GM18498 (cell line): ENCODE measurements around the gene PCED1B.
A peak's percentile ranks its signal among the peaks of the same experiment; 100 is the strongest.
"Not testable (repeated sequence)": the region's sequence is repeated elsewhere in the genome, so short reads cannot be mapped to it uniquely, and the experiment has no call there.

Experiments
- ATAC-seq: cut with Tn5 transposase; IDR thresholded peaks from one replicate; pipeline ENCODE4 v1.9.1; 2021; ENCODE audit warnings: mild to moderate bottlenecking, moderate library complexity; ENCODE audit not compliant: unreplicated experiment

PCED1B gene

GRCh38 chr12:47202176-47202575, 122.8 kb downstream of the PCED1B start:
- no peak for ATAC-seq

GRCh38 chr12:47205532-47206449, 126.4 kb downstream of the PCED1B start:
- ATAC-seq, result no peak

- peak; percentile 1 for ATAC-seq
These were observed 127.3 kb downstream of the PCED1B start for GRCh38 chr12:47206450-47207339.

GRCh38 chr12:47207340-47207717, 127.9 kb downstream of the PCED1B start:
- ATAC-seq, result peak; percentile 73

- peak; percentile 81 for ATAC-seq
These were observed 128.4 kb downstream of the PCED1B start for GRCh38 chr12:47207829-47208248.

GRCh38 chr12:47209014-47209413, 129.6 kb downstream of the PCED1B start:
- no peak for ATAC-seq

- ATAC-seq, result no peak
These were observed 131.4 kb downstream of the PCED1B start for GRCh38 chr12:47210776-47211175.

- ATAC-seq, result no peak
These were observed 133.2 kb downstream of the PCED1B start for GRCh38 chr12:47212701-47213039.

GRCh38 chr12:47213396-47213795, 134.0 kb downstream of the PCED1B start:
- ATAC-seq, result no peak

GRCh38 chr12:47214001-47214619, 134.7 kb downstream of the PCED1B start:
- ATAC-seq, result no peak

- no peak for ATAC-seq
These were observed 135.3 kb downstream of the PCED1B start for GRCh38 chr12:47214771-47215170.

GRCh38 chr12:47216150-47216677, 136.8 kb downstream of the PCED1B start:
- peak; percentile 83 for ATAC-seq

- ATAC-seq, result not testable (repeated sequence)
These were observed 138.1 kb downstream of the PCED1B start for GRCh38 chr12:47217595-47217869.

- no peak for ATAC-seq
These were observed 138.8 kb downstream of the PCED1B start for GRCh38 chr12:47218191-47218654.

- no peak for ATAC-seq
These were observed 139.8 kb downstream of the PCED1B start for GRCh38 chr12:47219243-47219642.

- ATAC-seq, result no peak
These were observed 142.0 kb downstream of the PCED1B start for GRCh38 chr12:47221256-47222023.

- ATAC-seq, result no peak
These were observed 143.2 kb downstream of the PCED1B start for GRCh38 chr12:47222520-47223030.

- no peak for ATAC-seq
These were observed 143.8 kb downstream of the PCED1B start for GRCh38 chr12:47223031-47223847.

GRCh38 chr12:47223848-47224213, 144.4 kb downstream of the PCED1B start:
- no peak for ATAC-seq
